SK-N-MC (cell line): ENCODE measurements around the gene GPRC5D.

Experiments used
- EZH2 ChIP-seq: fragments of 200-600 bp; sonication (generic); IDR thresholded peaks from one replicate; pipeline ENCODE4 v1.6.1; 2017; ENCODE audit warnings: antibody characterized with exemption
- FOXP2 ChIP-seq: optimal IDR thresholded peaks from 2 replicates; pipeline ENCODE3; 2011; ENCODE audit warnings: mild to moderate bottlenecking, moderate library complexity; ENCODE audit not compliant: insufficient read depth; ENCODE audit errors: extremely low read length, control extremely low read depth
- POLR2AphosphoS5 ChIP-seq: IDR thresholded peaks from 2 replicates; pipeline ENCODE4 v1.6.1; 2012; ENCODE audit warnings: mild to moderate bottlenecking, low read depth, low read length, borderline replicate concordance

DNA sequence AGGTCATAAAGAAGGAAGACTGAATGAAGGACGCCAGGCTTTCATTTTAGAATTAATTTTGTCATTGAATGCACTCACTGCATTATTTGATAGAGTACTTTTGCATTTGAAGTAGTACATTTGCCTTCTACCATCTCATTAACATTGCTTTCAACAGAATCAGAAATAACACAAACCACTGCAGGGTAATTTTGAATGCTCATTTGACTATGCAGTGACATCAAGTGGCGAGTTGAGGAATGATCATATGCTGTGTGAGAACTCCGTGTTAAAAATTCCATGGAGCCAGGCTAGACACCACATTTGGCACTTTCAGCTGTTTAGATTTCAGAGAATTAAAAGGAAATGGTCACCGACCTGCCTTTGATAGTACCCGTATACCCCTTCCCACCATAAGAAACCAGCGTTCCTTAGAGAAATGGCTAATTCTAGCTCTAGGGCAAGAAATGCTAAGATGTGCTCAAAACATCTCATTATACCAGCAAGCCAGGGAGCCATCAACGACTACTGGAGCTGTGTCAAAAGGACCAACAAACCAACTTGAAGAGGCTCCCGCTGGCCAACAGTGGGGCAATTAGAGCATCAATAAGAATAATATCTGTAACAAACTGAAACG, 31.6 kb upstream of the GPRC5D start:
- no peak for TF ChIP-seq EZH2
- no peak for TF ChIP-seq POLR2AphosphoS5
- no peak for TF ChIP-seq FOXP2
